ENCODE data around the gene NPB.

GRCh38 chr17:81899514-81900166, 2.4 kb upstream of the NPB start:
- TF ChIP-seq, protein P1, sequence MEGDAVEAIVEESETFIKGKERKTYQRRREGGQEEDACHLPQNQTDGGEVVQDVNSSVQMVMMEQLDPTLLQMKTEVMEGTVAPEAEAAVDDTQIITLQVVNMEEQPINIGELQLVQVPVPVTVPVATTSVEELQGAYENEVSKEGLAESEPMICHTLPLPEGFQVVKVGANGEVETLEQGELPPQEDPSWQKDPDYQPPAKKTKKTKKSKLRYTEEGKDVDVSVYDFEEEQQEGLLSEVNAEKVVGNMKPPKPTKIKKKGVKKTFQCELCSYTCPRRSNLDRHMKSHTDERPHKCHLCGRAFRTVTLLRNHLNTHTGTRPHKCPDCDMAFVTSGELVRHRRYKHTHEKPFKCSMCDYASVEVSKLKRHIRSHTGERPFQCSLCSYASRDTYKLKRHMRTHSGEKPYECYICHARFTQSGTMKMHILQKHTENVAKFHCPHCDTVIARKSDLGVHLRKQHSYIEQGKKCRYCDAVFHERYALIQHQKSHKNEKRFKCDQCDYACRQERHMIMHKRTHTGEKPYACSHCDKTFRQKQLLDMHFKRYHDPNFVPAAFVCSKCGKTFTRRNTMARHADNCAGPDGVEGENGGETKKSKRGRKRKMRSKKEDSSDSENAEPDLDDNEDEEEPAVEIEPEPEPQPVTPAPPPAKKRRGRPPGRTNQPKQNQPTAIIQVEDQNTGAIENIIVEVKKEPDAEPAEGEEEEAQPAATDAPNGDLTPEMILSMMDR (IDR thresholded peaks at IDR 0.05; ENCODE audit: low read length) = no peak
- TF ChIP-seq EZH2 (optimal IDR thresholded peaks at IDR 0.05; ENCODE audit: low read depth, low read length) (no peak), EZH2phosphoT487 (IDR thresholded peaks at IDR 0.05; ENCODE audit: low read length) (no peak)
